K562 (cell line): ENCODE data around the gene KIF14. TPM values are rescaled to one million over a fixed set of nuclear protein-coding genes. Genes with fewer than 3 reads are reported as not detected.
A peak's percentile ranks its signal among the peaks of the same experiment; 100 is the strongest.

ENCODE experiments used
- ARID2 ChIP-seq: fragments of 450-650 bp; IDR thresholded peaks from 2 replicates; pipeline ENCODE4 v1.6.1; 2017; ENCODE audit warnings: antibody characterized with exemption, mild to moderate bottlenecking
- BCLAF1 ChIP-seq, 2 experiments: fragments of 450-650 bp in 1 of 2; IDR thresholded peaks; 2 replicates each; pipeline ENCODE4 v1.6.1; 2011 to 2017; ENCODE audit warnings: low read depth in 2 of 2, antibody characterized with exemption in 1 of 2, borderline replicate concordance in 1 of 2, low read length in 1 of 2, mild to moderate bottlenecking in 1 of 2, mixed read lengths in 1 of 2; ENCODE audit not compliant: control insufficient read depth in 1 of 2
- CHCHD3 ChIP-seq: fragments of 250-450 bp; sonication (Bioruptor Pico); IDR thresholded peaks from 2 replicates; pipeline ENCODE4 v2.1.2; 2022; ENCODE audit warnings: mild to moderate bottlenecking
- CREM ChIP-seq: IDR thresholded peaks from 2 replicates; pipeline ENCODE4 v1.6.1; 2014; ENCODE audit warnings: antibody characterized with exemption, low read depth
- GTF2B ChIP-seq: IDR thresholded peaks from 2 replicates; pipeline ENCODE4 v1.6.1; 2011; ENCODE audit not compliant: insufficient read length; ENCODE audit errors: extremely low read depth
- GTF2F1 ChIP-seq: IDR thresholded peaks from 2 replicates; pipeline ENCODE4 v1.6.1; 2011; ENCODE audit warnings: low read depth, low read length, improper control_type of control experiment
- KLF16 ChIP-seq: IDR thresholded peaks from 2 replicates; pipeline ENCODE4 v1.6.1; 2016; ENCODE audit warnings: antibody characterized with exemption
- MTA1 ChIP-seq: fragments of 450-650 bp; IDR thresholded peaks from 2 replicates; pipeline ENCODE4 v1.6.1; 2017; ENCODE audit warnings: borderline replicate concordance
- POLR2H ChIP-seq: IDR thresholded peaks from 2 replicates; pipeline ENCODE4 v1.6.1; 2016; ENCODE audit warnings: missing genetic modification characterization, low read depth, mild to moderate bottlenecking, control low read depth, missing compliant biosample characterization, moderate library complexity
- TAF1 ChIP-seq: IDR thresholded peaks from 2 replicates; pipeline ENCODE4 v1.6.1; 2011; ENCODE audit warnings: mild to moderate bottlenecking, low read length, moderate library complexity; ENCODE audit not compliant: insufficient read depth, control insufficient read depth, severe bottlenecking; ENCODE audit errors: extremely low read depth
- TBL1XR1 ChIP-seq, 2 experiments: IDR thresholded peaks; 2 replicates each; pipeline ENCODE4 v1.6.1; 2012; ENCODE audit warnings: improper control_type of control experiment in 2 of 2, low read length in 2 of 2, mild to moderate bottlenecking in 1 of 2
- ZFP30 ChIP-seq: fragments of 250-450 bp; sonication (Bioruptor Pico); IDR thresholded peaks from 2 replicates; pipeline ENCODE4 v1.8.0; 2022; ENCODE audit warnings: moderate library complexity, mild to moderate bottlenecking, inconsistent platforms, borderline replicate concordance
- ZNF140 ChIP-seq: fragments of 250-450 bp; sonication (Bioruptor Pico); IDR thresholded peaks from 2 replicates; pipeline ENCODE4 v1.8.0; 2021; ENCODE audit warnings: moderate library complexity, mild to moderate bottlenecking, inconsistent platforms
- ZNF282 ChIP-seq: sonication (generic); formaldehyde crosslinking; IDR thresholded peaks from 2 replicates; pipeline ENCODE4 v1.8.1; 2023; ENCODE audit warnings: missing genetic modification reagents
- polyA plus RNA-seq, 8 experiments: library from polyadenylated mRNA; depleted of rRNA in 4 of 8; stranded (reverse) in 5 of 8; unstranded in 3 of 8; fragments of >200 nt; fragmentation: Nextera tagmentation in 2 of 8; fragmentation: Illumina TruSeq in 1 of 8; extraction: Ambion mirVana in 2 of 8; extraction: Trizol in 1 of 8; gene quantifications; 2 replicates each; pipeline versions ENCODE4 v1.2.1 to v1.2.3, GENCODE V29; 2011 to 2014; ENCODE audit warnings: inconsistent platforms in 1 of 8, missing spikeins in 1 of 8
- total RNA-seq, 7 experiments: library from RNA; depleted of rRNA in 6 of 7; stranded (reverse); fragments of >200 nt in 6 of 7; fragmentation: Illumina TruSeq in 2 of 7; extraction: Trizol in 2 of 7; gene quantifications; 2 replicates each; pipeline versions ENCODE4 v1.2.1 to v1.2.3, GENCODE V29; 2011 to 2021; ENCODE audit warnings: low replicate concordance in 1 of 7
- TF ChIP-seq, protein P1 (sequence below), 2 experiments: fragments of 450-650 bp; conservative IDR thresholded peaks; 2 replicates each; pipeline ENCODE4 v1.6.1; 2017; ENCODE audit warnings: mild to moderate bottlenecking in 2 of 2, moderate library complexity in 2 of 2
- TF ChIP-seq, protein P2 (sequence below): sonication (generic); formaldehyde crosslinking; IDR thresholded peaks from 2 replicates; pipeline ENCODE4 v1.8.0; 2022; ENCODE audit warnings: missing genetic modification reagents, mild to moderate bottlenecking, moderate library complexity, borderline replicate concordance
- TF ChIP-seq, protein P3 (sequence below), 2 experiments: IDR thresholded peaks; 2 replicates each; pipeline ENCODE4 v1.6.1; 2012; ENCODE audit warnings: improper control_type of control experiment in 2 of 2, low read depth in 2 of 2, low read length in 2 of 2, borderline replicate concordance in 1 of 2
- TF ChIP-seq, protein P4 (sequence below), 2 experiments: fragments of 450-650 bp in 1 of 2; sonication (generic) in 1 of 2; formaldehyde crosslinking; conservative IDR thresholded peaks; 2 replicates each; pipeline versions ENCODE4 v1.4.0 to v1.8.1; 2020 to 2022; ENCODE audit warnings: mild to moderate bottlenecking in 1 of 2, missing genetic modification reagents in 1 of 2

The KIF14 gene
- total and polyA plus RNA-seq, 9 of the 15 experiments (the other 6 are each of a cell fraction or from before 2014, with no cell fraction given): 11.5 to 47.4 (median 29.0) TPM

GRCh38 chr1:200510228-200510623, 110.3 kb downstream of the KIF14 start (continued):
- TF ChIP-seq, protein P1, sequence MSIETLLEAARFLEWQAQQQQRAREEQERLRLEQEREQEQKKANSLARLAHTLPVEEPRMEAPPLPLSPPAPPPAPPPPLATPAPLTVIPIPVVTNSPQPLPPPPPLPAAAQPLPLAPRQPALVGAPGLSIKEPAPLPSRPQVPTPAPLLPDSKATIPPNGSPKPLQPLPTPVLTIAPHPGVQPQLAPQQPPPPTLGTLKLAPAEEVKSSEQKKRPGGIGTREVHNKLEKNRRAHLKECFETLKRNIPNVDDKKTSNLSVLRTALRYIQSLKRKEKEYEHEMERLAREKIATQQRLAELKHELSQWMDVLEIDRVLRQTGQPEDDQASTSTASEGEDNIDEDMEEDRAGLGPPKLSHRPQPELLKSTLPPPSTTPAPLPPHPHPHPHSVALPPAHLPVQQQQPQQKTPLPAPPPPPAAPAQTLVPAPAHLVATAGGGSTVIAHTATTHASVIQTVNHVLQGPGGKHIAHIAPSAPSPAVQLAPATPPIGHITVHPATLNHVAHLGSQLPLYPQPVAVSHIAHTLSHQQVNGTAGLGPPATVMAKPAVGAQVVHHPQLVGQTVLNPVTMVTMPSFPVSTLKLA (conservative IDR thresholded peaks at IDR 0.05): peak in 1 of 2 experiments; percentile 45; a peak in 1 of 4 replicates
- TF ChIP-seq GTF2B (no peak), TAF1 (no peak), ZFP30 (no peak), TBL1XR1 (IDR thresholded peaks at IDR 0.05; ENCODE audit: low read length in 2 of 2) (no peak), ZNF282 (no peak), BCLAF1 (IDR thresholded peaks at IDR 0.05; ENCODE audit: borderline replicate concordance in 1 of 2, control insufficient read depth in 1 of 2, low read depth in 2 of 2, low read length in 1 of 2) (no peak), ARID2 (0 out of 2 replicates have a peak, but pooled peaks have one; percentile 23), ZNF140 (no peak), CHCHD3 (CRISPR knock-in tag) (no peak), CREM (0 out of 2 replicates have a peak, but pooled peaks have one; percentile 27), POLR2H (tag) (no peak), GTF2F1 (no peak), MTA1 (no peak), KLF16 (peak; percentile 20; the same call in 1 of the 2 replicates)
- TF ChIP-seq, protein P2, sequence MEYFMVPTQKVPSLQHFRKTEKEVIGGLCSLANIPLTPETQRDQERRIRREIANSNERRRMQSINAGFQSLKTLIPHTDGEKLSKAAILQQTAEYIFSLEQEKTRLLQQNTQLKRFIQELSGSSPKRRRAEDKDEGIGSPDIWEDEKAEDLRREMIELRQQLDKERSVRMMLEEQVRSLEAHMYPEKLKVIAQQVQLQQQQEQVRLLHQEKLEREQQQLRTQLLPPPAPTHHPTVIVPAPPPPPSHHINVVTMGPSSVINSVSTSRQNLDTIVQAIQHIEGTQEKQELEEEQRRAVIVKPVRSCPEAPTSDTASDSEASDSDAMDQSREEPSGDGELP: no peak
- TF ChIP-seq, protein P3, sequence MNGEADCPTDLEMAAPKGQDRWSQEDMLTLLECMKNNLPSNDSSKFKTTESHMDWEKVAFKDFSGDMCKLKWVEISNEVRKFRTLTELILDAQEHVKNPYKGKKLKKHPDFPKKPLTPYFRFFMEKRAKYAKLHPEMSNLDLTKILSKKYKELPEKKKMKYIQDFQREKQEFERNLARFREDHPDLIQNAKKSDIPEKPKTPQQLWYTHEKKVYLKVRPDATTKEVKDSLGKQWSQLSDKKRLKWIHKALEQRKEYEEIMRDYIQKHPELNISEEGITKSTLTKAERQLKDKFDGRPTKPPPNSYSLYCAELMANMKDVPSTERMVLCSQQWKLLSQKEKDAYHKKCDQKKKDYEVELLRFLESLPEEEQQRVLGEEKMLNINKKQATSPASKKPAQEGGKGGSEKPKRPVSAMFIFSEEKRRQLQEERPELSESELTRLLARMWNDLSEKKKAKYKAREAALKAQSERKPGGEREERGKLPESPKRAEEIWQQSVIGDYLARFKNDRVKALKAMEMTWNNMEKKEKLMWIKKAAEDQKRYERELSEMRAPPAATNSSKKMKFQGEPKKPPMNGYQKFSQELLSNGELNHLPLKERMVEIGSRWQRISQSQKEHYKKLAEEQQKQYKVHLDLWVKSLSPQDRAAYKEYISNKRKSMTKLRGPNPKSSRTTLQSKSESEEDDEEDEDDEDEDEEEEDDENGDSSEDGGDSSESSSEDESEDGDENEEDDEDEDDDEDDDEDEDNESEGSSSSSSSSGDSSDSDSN (IDR thresholded peaks at IDR 0.05; ENCODE audit: borderline replicate concordance in 1 of 2, low read depth in 2 of 2, low read length in 2 of 2): no peak
- TF ChIP-seq, protein P4, sequence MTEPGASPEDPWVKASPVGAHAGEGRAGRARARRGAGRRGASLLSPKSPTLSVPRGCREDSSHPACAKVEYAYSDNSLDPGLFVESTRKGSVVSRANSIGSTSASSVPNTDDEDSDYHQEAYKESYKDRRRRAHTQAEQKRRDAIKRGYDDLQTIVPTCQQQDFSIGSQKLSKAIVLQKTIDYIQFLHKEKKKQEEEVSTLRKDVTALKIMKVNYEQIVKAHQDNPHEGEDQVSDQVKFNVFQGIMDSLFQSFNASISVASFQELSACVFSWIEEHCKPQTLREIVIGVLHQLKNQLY (CRISPR knock-in tag; conservative IDR thresholded peaks at IDR 0.05): no peak
